CD4-positive, alpha-beta memory T cell (primary cell): ENCODE results near the gene KCND3. TPM values are rescaled to one million over a fixed set of nuclear protein-coding genes. Genes with fewer than 3 reads are reported as not detected.

ENCODE experiments used
- CTCF ChIA-PET: fragments of 350-600 bp; sonication (Branson Sonifier 250); formaldehyde crosslinking; loops from one replicate; lab custom pipeline; 2021; ENCODE audit warnings: inconsistent platforms; ENCODE audit not compliant: partially characterized antibody; lab: Charles Lee
- POLR2A ChIA-PET: fragments of 350-600 bp; sonication (Branson Sonifier 250); formaldehyde crosslinking; loops from one replicate; lab custom pipeline; 2021; ENCODE audit not compliant: partially characterized antibody; lab: Charles Lee
- DNase-seq, 5 donors: peaks; one replicate each; pipeline versions ENCODE4 v3.0.0 to v3.0.0-alpha.2; 2020 to 2022; ENCODE audit warnings: mixed read lengths in 1 of 5
- H3K27ac ChIP-seq: one replicate; pipeline ENCODE4 v1.7.0; 2013; ENCODE audit warnings: low read depth, low read length
- H3K27me3 ChIP-seq: 2 replicates; pipeline ENCODE4 v1.7.0; 2013; ENCODE audit warnings: mild to moderate bottlenecking, low read length, moderate library complexity; ENCODE audit not compliant: insufficient read depth
- H3K36me3 ChIP-seq: 2 replicates; pipeline ENCODE4 v1.7.0; 2013; ENCODE audit warnings: mild to moderate bottlenecking, low read length, moderate library complexity; ENCODE audit not compliant: insufficient read depth
- H3K4me1 ChIP-seq: 2 replicates; pipeline ENCODE4 v1.7.0; 2013; ENCODE audit warnings: mild to moderate bottlenecking, low read length, moderate library complexity; ENCODE audit not compliant: insufficient read depth
- H3K4me3 ChIP-seq, 2 donors: one replicate each; pipeline ENCODE4 v1.7.0; 2013; ENCODE audit warnings: low read length in 2 of 2, mild to moderate bottlenecking in 1 of 2
- H3K9me3 ChIP-seq, 2 donors: one replicate each; pipeline ENCODE4 v1.7.0; 2013; ENCODE audit warnings: low read length in 2 of 2, control low read depth in 1 of 2; ENCODE audit not compliant: control insufficient read depth in 1 of 2
- H3K27ac Mint-ChIP-seq, 7 donors: one replicate each; pipeline ENCODE4 v1.8.0; 2020 to 2021; ENCODE audit warnings: mixed read lengths in 7 of 7, mild to moderate bottlenecking in 6 of 7, inconsistent platforms in 3 of 7, moderate library complexity in 3 of 7
- H3K27me3 Mint-ChIP-seq, 2 donors: one replicate each; pipeline ENCODE4 v1.8.0; 2020 to 2021; ENCODE audit warnings: mixed read lengths in 2 of 2
- H3K36me3 Mint-ChIP-seq, 2 donors: one replicate each; pipeline ENCODE4 v1.8.0; 2020 to 2021; ENCODE audit warnings: mixed read lengths in 2 of 2, inconsistent platforms in 1 of 2, mild to moderate bottlenecking in 1 of 2
- H3K4me1 Mint-ChIP-seq, 4 donors: one replicate each; pipeline ENCODE4 v1.8.0; 2020 to 2021; ENCODE audit warnings: mixed read lengths in 4 of 4, mild to moderate bottlenecking in 1 of 4
- H3K4me3 Mint-ChIP-seq, 8 donors: one replicate each; pipeline ENCODE4 v1.8.0; 2020 to 2021; ENCODE audit warnings: mixed read lengths in 8 of 8, mild to moderate bottlenecking in 7 of 8, moderate library complexity in 6 of 8, inconsistent platforms in 3 of 8
- H3K9me3 Mint-ChIP-seq, 8 donors: one replicate each; pipeline ENCODE4 v1.8.0; 2020 to 2021; ENCODE audit warnings: mixed read lengths in 8 of 8, mild to moderate bottlenecking in 5 of 8, inconsistent platforms in 3 of 8, moderate library complexity in 1 of 8
- intact Hi-C: fragments of 100-400 bp; cut with micrococcal nuclease; formaldehyde crosslinking; loops from one replicate; pipeline ENCODE4 v1.15.1; 2023
- polyA plus RNA-seq, 2 donors: library from polyadenylated mRNA; unstranded; fragments of 300-500 nt; fragmentation: Illumina TruSeq; gene quantifications; one replicate each; pipeline ENCODE4 v1.2.3, GENCODE V29; 2021
- total RNA-seq, 2 experiments: library from RNA; stranded (reverse); gene quantifications; one replicate each; pipeline ENCODE4 v1.2.3, GENCODE V29; 2021

KCND3 gene
- total and polyA plus RNA-seq, 4 experiments from 2014 or later: 0.03 to 0.05 TPM; not detected in 2

DNA sequence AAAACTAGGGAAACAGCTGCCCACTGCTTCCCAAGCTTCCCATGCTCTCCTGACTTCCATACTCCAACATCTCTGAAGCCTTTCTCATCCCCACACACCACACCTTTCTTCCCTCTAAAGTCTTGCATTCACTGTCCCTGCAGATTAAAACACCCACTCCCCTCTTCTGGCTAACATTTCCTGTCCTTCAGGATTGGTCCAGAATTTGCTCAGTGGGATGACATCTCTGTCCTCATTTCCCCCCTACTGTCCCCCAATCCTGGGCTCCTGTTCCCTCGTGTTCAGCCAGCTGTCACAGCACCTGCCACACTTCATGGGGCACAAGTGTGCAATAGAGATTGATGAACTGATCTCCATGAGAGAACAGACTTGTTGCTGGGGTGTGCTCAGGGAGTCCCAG is 82.7 kb downstream of the KCND3 start:
- Mint-ChIP-seq H3K36me3 (no peaks in the 10 kb centered on the region), H3K9me3 (no peaks in the 10 kb centered on the region), H3K4me3 (no peak overlapping the region), H3K27me3 (peaks cover 25 to 40% of the 10 kb centered on the region in 2 donors), H3K4me1 (peaks cover 0 to 2% (median under 1%) of the 10 kb centered on the region in 4 donors), H3K27ac (no peak overlapping the region)
- H3K9me3 ChIP-seq: no peaks in the 10 kb centered on the region
- no peaks in the 10 kb centered on the region for H3K27me3 ChIP-seq
- H3K4me3 ChIP-seq: no peak overlapping the region
- no peaks in the 10 kb centered on the region for H3K36me3 ChIP-seq
- no peaks in the 10 kb centered on the region for H3K4me1 ChIP-seq
- H3K27ac ChIP-seq: no peak overlapping the region
- ChIA-PET POLR2A (no interaction called here), CTCF (no interaction called here)
- intact Hi-C loops: no loop called here
- no peak for DNase-seq

DNA sequence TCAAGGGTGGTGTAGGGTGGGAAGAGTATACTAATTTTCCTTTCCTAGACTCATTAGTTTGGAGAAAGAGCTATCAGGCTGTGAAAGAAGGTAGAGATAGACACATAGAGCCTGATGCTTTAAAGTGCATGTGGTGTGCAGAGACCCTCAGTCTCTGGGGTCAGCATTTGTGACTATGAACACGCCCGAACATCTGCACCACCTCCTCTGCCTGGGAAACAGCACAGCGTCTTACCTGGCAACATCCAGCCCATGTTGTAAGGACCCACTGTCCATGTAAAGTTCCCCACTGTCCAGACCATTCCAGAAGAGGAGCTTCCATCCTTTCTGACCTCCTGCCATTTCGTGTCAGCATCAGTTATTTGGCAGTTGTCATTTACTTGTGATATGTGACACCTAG is 83.4 kb downstream of the KCND3 start:
- peaks cover 25 to 38% of the 10 kb centered on the region in 2 donors for H3K27me3 Mint-ChIP-seq
- no peak for DNase-seq
- H3K36me3 ChIP-seq: no peaks in the 10 kb centered on the region
- peaks cover 0 to 2% (median under 1%) of the 10 kb centered on the region in 4 donors for H3K4me1 Mint-ChIP-seq
- POLR2A ChIA-PET: no interaction called here
- H3K27ac ChIP-seq: no peak overlapping the region
- H3K9me3 Mint-ChIP-seq: no peaks in the 10 kb centered on the region
- intact Hi-C loops: no loop called here
- no peaks in the 10 kb centered on the region for H3K27me3 ChIP-seq
- CTCF ChIA-PET: no interaction called here
- H3K4me3 ChIP-seq: no peak overlapping the region
- H3K4me3 Mint-ChIP-seq: no peak overlapping the region
- no peak overlapping the region for H3K27ac Mint-ChIP-seq
- no peaks in the 10 kb centered on the region for H3K4me1 ChIP-seq
- H3K36me3 Mint-ChIP-seq: no peaks in the 10 kb centered on the region
- no peaks in the 10 kb centered on the region for H3K9me3 ChIP-seq

DNA sequence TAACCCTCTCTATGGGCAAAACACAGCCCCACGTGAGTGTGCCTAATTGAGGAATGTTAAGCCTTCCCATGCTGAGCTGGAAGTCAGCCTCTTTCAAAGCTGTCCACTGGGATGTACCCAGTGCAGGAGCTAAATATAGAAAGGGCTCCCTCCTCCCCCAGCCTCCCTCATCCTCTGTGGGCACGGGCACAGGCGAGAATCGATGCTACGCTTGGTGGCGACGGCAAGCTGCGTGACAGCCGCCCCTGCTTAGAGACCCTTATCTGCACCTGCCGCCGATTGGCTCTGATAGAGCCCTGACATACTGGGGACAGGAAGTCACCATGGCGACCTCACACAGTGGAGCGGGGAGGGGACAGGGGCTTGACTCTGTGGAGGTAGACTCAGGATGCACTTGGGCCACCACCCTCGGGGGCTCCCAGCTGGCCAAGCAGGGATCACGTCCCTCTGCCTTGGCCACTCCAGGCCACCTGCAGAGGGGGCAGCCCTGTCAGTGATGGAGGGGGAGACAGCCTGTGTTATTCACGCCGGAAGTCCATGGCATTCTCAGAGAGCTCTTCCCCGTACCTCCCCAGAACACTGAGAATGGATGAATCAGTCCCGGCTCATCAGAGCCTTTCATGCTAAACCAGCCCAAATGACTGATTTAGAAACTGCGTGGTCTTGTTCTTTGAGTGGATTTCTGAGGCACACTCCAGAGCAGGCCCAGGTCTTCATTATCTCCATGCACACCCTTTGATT is 84.8 kb downstream of the KCND3 start:
- no peak overlapping the region for H3K4me3 ChIP-seq
- no peaks in the 10 kb centered on the region for H3K36me3 ChIP-seq
- H3K36me3 Mint-ChIP-seq: no peaks in the 10 kb centered on the region
- no peaks in the 10 kb centered on the region for H3K27me3 ChIP-seq
- ChIA-PET POLR2A (no interaction called here), CTCF (interaction anchor here (0.7 kb wide), 1 partner anchor 115 kb away, joined by 3 read pairs; no protein-coding TSS in a partner anchor)
- H3K27ac ChIP-seq: no peak overlapping the region
- H3K27ac Mint-ChIP-seq: no peak overlapping the region
- intact Hi-C loops: no loop called here
- DNase-seq: no peak
- H3K4me1 Mint-ChIP-seq: peaks cover 0 to 2% (median under 1%) of the 10 kb centered on the region in 4 donors
- H3K9me3 Mint-ChIP-seq: no peaks in the 10 kb centered on the region
- peak overlapping the region in 3 of 8 donors; percentile 24 to 45 (median 24) for H3K4me3 Mint-ChIP-seq
- H3K4me1 ChIP-seq: no peaks in the 10 kb centered on the region
- H3K9me3 ChIP-seq: no peaks in the 10 kb centered on the region
- H3K27me3 Mint-ChIP-seq: peaks cover 21 to 32% of the 10 kb centered on the region in 2 donors

DNA sequence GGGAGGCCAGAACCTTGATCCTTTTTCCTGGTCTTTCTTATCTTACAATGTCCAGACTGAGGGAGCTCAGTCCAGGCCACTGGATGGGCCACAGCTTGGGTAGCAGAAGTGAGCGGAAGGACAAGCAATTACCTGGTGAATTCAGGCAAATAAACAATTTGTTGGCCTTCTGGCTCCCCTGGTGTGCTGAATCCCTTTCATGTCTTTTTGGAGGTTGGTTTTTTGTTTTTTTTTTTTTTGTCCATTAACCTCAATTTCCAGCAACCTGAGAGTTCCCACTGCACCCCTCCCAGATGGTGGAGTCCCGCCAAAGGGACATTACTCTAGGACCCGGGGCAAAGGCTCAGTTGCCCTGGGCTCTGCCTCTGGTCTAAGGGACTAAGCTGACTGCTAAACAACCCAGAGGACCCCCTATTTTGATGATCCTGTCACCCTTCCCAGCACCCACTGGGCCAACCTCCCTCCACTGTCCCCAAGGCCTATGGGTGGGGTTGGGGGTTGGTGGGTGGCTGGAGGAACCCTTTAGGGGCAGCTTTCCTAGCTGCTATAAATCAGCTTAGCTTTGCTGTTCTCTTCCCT is 85.5 kb downstream of the KCND3 start:
- H3K27ac Mint-ChIP-seq: no peak overlapping the region

DNA sequence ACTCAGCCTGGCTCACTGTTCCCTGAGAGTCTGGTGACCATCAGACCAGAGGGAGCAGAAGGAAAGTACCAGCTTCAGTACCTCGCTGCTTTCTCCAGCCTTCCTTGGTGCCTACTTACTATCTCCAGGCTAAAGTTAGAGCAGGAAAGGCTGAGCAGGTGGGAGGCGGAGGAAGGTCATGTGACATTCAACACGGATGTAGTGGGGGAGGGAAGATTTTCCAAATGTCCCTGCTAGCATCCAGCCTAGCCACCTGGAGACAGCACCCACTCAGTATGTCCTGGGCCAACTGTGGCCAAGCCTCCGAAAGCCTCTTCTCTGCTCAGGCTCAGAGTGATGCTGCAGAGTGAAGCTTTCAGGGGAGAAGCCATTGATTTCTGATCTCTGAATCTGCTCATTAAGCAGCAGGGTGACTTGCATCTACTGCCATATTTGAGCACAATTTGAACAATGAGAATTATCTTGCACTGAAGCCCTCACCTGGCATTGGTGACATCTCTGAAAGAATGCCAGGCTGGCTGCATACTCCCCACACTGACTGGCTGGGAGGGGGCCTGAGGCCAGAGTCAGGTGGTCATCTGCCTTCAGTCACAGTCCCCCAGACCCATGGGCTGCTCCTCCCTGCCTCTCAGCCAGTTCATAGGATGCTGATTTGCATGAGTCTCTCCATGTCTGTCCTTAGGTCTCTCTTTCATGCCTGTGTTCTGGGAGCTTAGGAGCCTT is 86.2 kb downstream of the KCND3 start:
- ChIA-PET POLR2A (no interaction called here), CTCF (no interaction called here)
- Mint-ChIP-seq H3K9me3 (no peaks in the 10 kb centered on the region), H3K4me1 (peaks cover 0 to 2% (median under 1%) of the 10 kb centered on the region in 4 donors), H3K27me3 (peaks cover 9 to 28% of the 10 kb centered on the region in 2 donors), H3K27ac (no peak overlapping the region), H3K4me3 (no peak overlapping the region), H3K36me3 (no peaks in the 10 kb centered on the region)
- no peaks in the 10 kb centered on the region for H3K9me3 ChIP-seq
- intact Hi-C loops: no loop called here
- no peak for DNase-seq
- no peaks in the 10 kb centered on the region for H3K36me3 ChIP-seq
- no peak overlapping the region for H3K27ac ChIP-seq
- no peaks in the 10 kb centered on the region for H3K27me3 ChIP-seq
- H3K4me1 ChIP-seq: no peaks in the 10 kb centered on the region
- H3K4me3 ChIP-seq: no peak overlapping the region

More for the DNA sequence above, 85.5 kb downstream of the KCND3 start:
- H3K4me3 ChIP-seq: no peak overlapping the region
- no peaks in the 10 kb centered on the region for H3K9me3 ChIP-seq
- no peak overlapping the region for H3K4me3 Mint-ChIP-seq
- CTCF ChIA-PET: interaction anchor here (0.7 kb wide), 1 partner anchor 115 kb away, joined by 3 read pairs; no protein-coding TSS in a partner anchor
- no peaks in the 10 kb centered on the region for H3K36me3 ChIP-seq
- no peak for DNase-seq
- H3K9me3 Mint-ChIP-seq: no peaks in the 10 kb centered on the region
- no peak overlapping the region for H3K27ac ChIP-seq
- H3K4me1 Mint-ChIP-seq: peaks cover 0 to 2% (median under 1%) of the 10 kb centered on the region in 4 donors
- no peaks in the 10 kb centered on the region for H3K36me3 Mint-ChIP-seq
- no peaks in the 10 kb centered on the region for H3K27me3 ChIP-seq
- intact Hi-C loops: no loop called here
- peaks cover 14 to 31% of the 10 kb centered on the region in 2 donors for H3K27me3 Mint-ChIP-seq
- POLR2A ChIA-PET: no interaction called here
- no peaks in the 10 kb centered on the region for H3K4me1 ChIP-seq

DNA sequence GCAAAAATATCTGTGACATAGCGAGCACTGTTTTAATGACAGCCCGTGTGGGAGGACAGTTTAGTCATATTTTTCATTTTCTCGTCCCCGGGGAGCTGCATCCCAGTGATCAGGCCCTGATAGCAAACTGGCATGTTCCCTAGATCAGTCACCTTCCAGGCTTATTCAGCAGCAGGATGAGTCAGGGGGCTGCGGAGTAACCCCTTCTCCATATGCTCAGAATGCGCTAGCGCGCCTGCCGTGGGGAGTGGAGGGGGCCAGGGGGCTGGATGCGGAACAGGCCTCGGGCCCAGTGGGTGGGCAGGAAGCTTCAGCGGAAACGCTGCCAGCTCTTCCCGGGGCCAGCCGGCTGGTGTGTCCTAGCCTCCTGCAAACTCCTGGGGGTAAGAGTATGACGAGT is 94.0 kb downstream of the KCND3 start:
- H3K4me1 Mint-ChIP-seq: no peaks in the 10 kb centered on the region
- no peaks in the 10 kb centered on the region for H3K36me3 ChIP-seq
- H3K4me1 ChIP-seq: no peaks in the 10 kb centered on the region
- intact Hi-C loops: no loop called here
- ChIA-PET CTCF (no interaction called here), POLR2A (no interaction called here)
- no peak overlapping the region for H3K4me3 Mint-ChIP-seq
- H3K27me3 Mint-ChIP-seq: peaks cover 6 to 17% of the 10 kb centered on the region in 2 donors
- no peak for DNase-seq
- no peak overlapping the region for H3K27ac ChIP-seq
- H3K27me3 ChIP-seq: no peaks in the 10 kb centered on the region
- H3K4me3 ChIP-seq: no peak overlapping the region
- H3K36me3 Mint-ChIP-seq: no peaks in the 10 kb centered on the region
- H3K27ac Mint-ChIP-seq: no peak overlapping the region
- H3K9me3 Mint-ChIP-seq: no peaks in the 10 kb centered on the region
- no peaks in the 10 kb centered on the region for H3K9me3 ChIP-seq

DNA sequence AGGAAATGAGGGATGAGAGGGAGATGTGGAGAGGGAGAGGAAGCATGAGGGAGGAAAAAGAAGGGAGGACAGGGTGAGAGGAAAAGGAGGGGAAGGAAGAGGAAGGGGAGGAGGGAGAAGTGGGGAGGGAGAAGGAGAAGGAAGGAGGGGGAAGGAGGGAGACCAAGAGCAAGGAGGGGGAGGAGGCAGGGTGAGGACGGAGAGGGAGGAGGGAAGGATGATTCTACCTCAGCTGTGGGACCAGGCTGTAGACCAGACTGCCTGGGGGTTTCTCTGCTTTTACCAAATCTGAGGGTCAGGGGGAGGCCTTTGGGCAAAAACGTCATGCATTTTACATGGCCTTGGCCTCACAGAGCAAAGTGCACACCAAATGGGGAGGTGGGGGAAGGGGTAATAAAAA is 94.5 kb downstream of the KCND3 start:
- no peaks in the 10 kb centered on the region for H3K36me3 Mint-ChIP-seq
- Histone ChIP-seq H3K4me3 (no peak overlapping the region), H3K27me3 (no peaks in the 10 kb centered on the region), H3K36me3 (no peaks in the 10 kb centered on the region), H3K4me1 (no peaks in the 10 kb centered on the region), H3K9me3 (no peaks in the 10 kb centered on the region), H3K27ac (no peak overlapping the region)
- H3K27me3 Mint-ChIP-seq: peaks cover 6 to 16% of the 10 kb centered on the region in 2 donors
- CTCF ChIA-PET: no interaction called here
- POLR2A ChIA-PET: no interaction called here
- H3K4me1 Mint-ChIP-seq: no peaks in the 10 kb centered on the region
- DNase-seq: no peak
- no peak overlapping the region for H3K4me3 Mint-ChIP-seq
- H3K9me3 Mint-ChIP-seq: no peaks in the 10 kb centered on the region
- no peak overlapping the region for H3K27ac Mint-ChIP-seq
- intact Hi-C loops: no loop called here
